Activated CD4-positive, alpha-beta memory T cell treated with anti-CD3 and anti-CD28 coated beads, Interleukin-2, amount 10 ng/mL, durations not matched to agents 7 days and 5 days (primary cell): ENCODE data around the gene CNIH1. TPM values are rescaled to one million over a fixed set of nuclear protein-coding genes. Genes with fewer than 3 reads are reported as not detected.
"Not testable (repeated sequence)": the region's sequence is repeated elsewhere in the genome, so short reads cannot be mapped to it uniquely, and the experiment has no call there.

Experiments
- CTCF ChIA-PET: fragments of 350-600 bp; sonication (Branson Sonifier 250); formaldehyde crosslinking; loops from one replicate; lab custom pipeline; 2021; ENCODE audit warnings: antibody characterized with exemption, inconsistent platforms; lab: Charles Lee
- POLR2A ChIA-PET: fragments of 350-600 bp; sonication (Branson Sonifier 250); formaldehyde crosslinking; loops from one replicate; lab custom pipeline; 2021; ENCODE audit warnings: antibody characterized with exemption; lab: Charles Lee
- DNase-seq: peaks from one replicate; pipeline ENCODE4 v3.0.0-alpha.2; 2020
- H3K27ac Mint-ChIP-seq: one replicate; pipeline ENCODE4 v1.8.0; 2021; ENCODE audit warnings: mild to moderate bottlenecking, mixed read lengths
- H3K27me3 Mint-ChIP-seq: one replicate; pipeline ENCODE4 v1.8.0; 2021; ENCODE audit warnings: mixed read lengths
- H3K36me3 Mint-ChIP-seq: one replicate; pipeline ENCODE4 v1.8.0; 2021; ENCODE audit warnings: low read depth, mixed read lengths
- H3K4me1 Mint-ChIP-seq: one replicate; pipeline ENCODE4 v1.8.0; 2021; ENCODE audit warnings: mixed read lengths
- H3K4me3 Mint-ChIP-seq: one replicate; pipeline ENCODE4 v1.8.0; 2021; ENCODE audit warnings: mild to moderate bottlenecking, mixed read lengths
- H3K9me3 Mint-ChIP-seq: one replicate; pipeline ENCODE4 v1.8.0; 2021; ENCODE audit warnings: mixed read lengths
- total RNA-seq, 2 experiments: library from RNA; stranded (reverse); gene quantifications; one replicate each; pipeline ENCODE4 v1.2.3, GENCODE V29; 2021

CNIH1 gene
- total RNA-seq, 2 experiments from 2014 or later, result 66.2 to 69.2 TPM

- POLR2A ChIA-PET, result no interaction called here
- Mint-ChIP-seq H3K9me3 (no peaks in the 10 kb centered on the region), H3K36me3 (peaks cover 3% of the 10 kb centered on the region), H3K27me3 (peaks cover 16% of the 10 kb centered on the region), H3K4me3 (no peak overlapping the region), H3K4me1 (peaks cover 3% of the 10 kb centered on the region), H3K27ac (no peak overlapping the region)
- DNase-seq, result no peak
- CTCF ChIA-PET, result interaction anchor here (1.0 kb wide), 1 partner anchor 51 kb away, joined by 3 read pairs; no protein-coding TSS in a partner anchor
Observed at GRCh38 chr14:54392131-54392859, 48.9 kb downstream of the CNIH1 start.

GRCh38 chr14:54387328-54387727 is 53.8 kb downstream of the CNIH1 start:
- no peaks in the 10 kb centered on the region for H3K9me3 Mint-ChIP-seq
- DNase-seq, result no peak
- H3K27ac Mint-ChIP-seq, result no peak overlapping the region
- ChIA-PET POLR2A (no interaction called here), CTCF (interaction anchor here (1.1 to 1.5 kb wide), 2 partner anchors 8 to 10 kb away, joined by 4 to 6 read pairs; partner anchors contain the start of gene CDKN3)
- peaks cover 22% of the 10 kb centered on the region for H3K27me3 Mint-ChIP-seq
- H3K4me3 Mint-ChIP-seq, result no peak overlapping the region
- no peaks in the 10 kb centered on the region for H3K4me1 Mint-ChIP-seq
- H3K36me3 Mint-ChIP-seq, result no peaks in the 10 kb centered on the region

GRCh38 chr14:54385556-54385955 is 55.6 kb downstream of the CNIH1 start:
- ChIA-PET POLR2A (no interaction called here), CTCF (no interaction called here)
- no peak for DNase-seq
- no peaks in the 10 kb centered on the region for H3K36me3 Mint-ChIP-seq
- no peak overlapping the region for H3K27ac Mint-ChIP-seq
- peaks cover 24% of the 10 kb centered on the region for H3K27me3 Mint-ChIP-seq
- H3K4me3 Mint-ChIP-seq, result no peak overlapping the region
- H3K9me3 Mint-ChIP-seq, result no peaks in the 10 kb centered on the region
- H3K4me1 Mint-ChIP-seq, result no peaks in the 10 kb centered on the region

- ChIA-PET POLR2A (no interaction called here), CTCF (no interaction called here)
- H3K27ac Mint-ChIP-seq, result no peak overlapping the region
- no peaks in the 10 kb centered on the region for H3K9me3 Mint-ChIP-seq
- H3K36me3 Mint-ChIP-seq, result no peaks in the 10 kb centered on the region
- no peak overlapping the region for H3K4me3 Mint-ChIP-seq
- DNase-seq, result no peak
- no peaks in the 10 kb centered on the region for H3K4me1 Mint-ChIP-seq
- peaks cover 35% of the 10 kb centered on the region for H3K27me3 Mint-ChIP-seq
Observed at GRCh38 chr14:54383835-54384234, 57.3 kb downstream of the CNIH1 start.

GRCh38 chr14:54381821-54382220 is 59.4 kb downstream of the CNIH1 start:
- no peak overlapping the region for H3K4me3 Mint-ChIP-seq
- no peaks in the 10 kb centered on the region for H3K4me1 Mint-ChIP-seq
- peaks cover 25% of the 10 kb centered on the region for H3K27me3 Mint-ChIP-seq
- H3K36me3 Mint-ChIP-seq, result no peaks in the 10 kb centered on the region
- POLR2A ChIA-PET, result interaction anchor here (1.1 kb wide), 1 partner anchor 14 kb away, joined by 3 read pairs; the partner anchor contains the start of gene CDKN3
- H3K9me3 Mint-ChIP-seq, result no peaks in the 10 kb centered on the region
- CTCF ChIA-PET, result interaction anchor here (1.8 kb wide), 1 partner anchor 13 kb away, joined by 4 read pairs; no protein-coding TSS in a partner anchor
- no peak for DNase-seq
- no peak overlapping the region for H3K27ac Mint-ChIP-seq

- H3K27ac Mint-ChIP-seq, H3K4me1 Mint-ChIP-seq, H3K9me3 Mint-ChIP-seq, H3K36me3 Mint-ChIP-seq, POLR2A ChIA-PET, DNase-seq, H3K4me3 Mint-ChIP-seq: not testable (repeated sequence)
- H3K27me3 Mint-ChIP-seq, result peaks cover 23% of the 10 kb centered on the region
- CTCF ChIA-PET, result interaction anchor here (1.9 kb wide), 1 partner anchor 8 kb away, joined by 4 read pairs; no protein-coding TSS in a partner anchor
Observed at GRCh38 chr14:54380558-54380957, 60.6 kb downstream of the CNIH1 start.

GRCh38 chr14:54378893-54379292 is 62.3 kb downstream of the CNIH1 start:
- DNase-seq, H3K36me3 Mint-ChIP-seq, H3K4me1 Mint-ChIP-seq, H3K4me3 Mint-ChIP-seq, H3K9me3 Mint-ChIP-seq, POLR2A ChIA-PET, H3K27ac Mint-ChIP-seq: not testable (repeated sequence)
- H3K27me3 Mint-ChIP-seq, result peaks cover 26% of the 10 kb centered on the region
- CTCF ChIA-PET, result interaction anchor here (1.9 kb wide), 1 partner anchor 9 kb away, joined by 4 read pairs; no protein-coding TSS in a partner anchor

GRCh38 chr14:54377501-54377900 is 63.7 kb downstream of the CNIH1 start:
- Mint-ChIP-seq H3K9me3 (no peaks in the 10 kb centered on the region), H3K4me1 (no peaks in the 10 kb centered on the region), H3K36me3 (no peaks in the 10 kb centered on the region), H3K4me3 (no peak overlapping the region), H3K27me3 (peaks cover 26% of the 10 kb centered on the region), H3K27ac (no peak overlapping the region)
- no peak for DNase-seq
- CTCF ChIA-PET, result interaction anchor here (0.8 kb wide), 1 partner anchor 158 kb away, joined by 3 read pairs; no protein-coding TSS in a partner anchor
- POLR2A ChIA-PET, result no interaction called here

GRCh38 chr14:54374117-54374884 is 66.9 kb downstream of the CNIH1 start:
- H3K4me1 Mint-ChIP-seq, result peaks cover 3% of the 10 kb centered on the region
- no peaks in the 10 kb centered on the region for H3K36me3 Mint-ChIP-seq
- DNase-seq, result no peak
- no peak overlapping the region for H3K27ac Mint-ChIP-seq
- ChIA-PET CTCF (no interaction called here), POLR2A (no interaction called here)
- H3K9me3 Mint-ChIP-seq, result no peaks in the 10 kb centered on the region
- no peak overlapping the region for H3K4me3 Mint-ChIP-seq
- H3K27me3 Mint-ChIP-seq, result peaks cover 13% of the 10 kb centered on the region

Other genes starting within 250 kb of the CNIH1 start
- gene CDKN3, start 44.4 kb downstream of the CNIH1 start, total RNA-seq, result 10 to 100 TPM; 76.3 to 79.6 TPM
- 10 to 100 TPM; 35.1 to 37.1 TPM for gene GMFB, start 47.6 kb upstream of the CNIH1 start, total RNA-seq
- gene CGRRF1, start 68.5 kb upstream of the CNIH1 start, total RNA-seq, result 10 to 100 TPM; 13.3 to 14.0 TPM
- 1 to 10 TPM; 1.0 to 1.2 TPM for gene SAMD4A, start 125.8 kb upstream of the CNIH1 start, total RNA-seq